Naive thymus-derived CD4-positive, alpha-beta T cell (primary cell): Measurements from ENCODE around the gene SIGLEC9. TPM values are rescaled to one million over a fixed set of nuclear protein-coding genes. Genes with fewer than 3 reads are reported as not detected.

Source experiments
- ATAC-seq: fragments of 150-1000 bp; cut with Tn5 transposase; 2 replicates; pipeline ENCODE4 v1.10.0; 2021; ENCODE audit warnings: mild to moderate bottlenecking, moderate library complexity
- CTCF ChIA-PET: fragments of 350-600 bp; sonication (Branson Sonifier 250); formaldehyde crosslinking; loops from one replicate; lab custom pipeline; 2021; ENCODE audit warnings: antibody characterized with exemption; lab: Charles Lee
- POLR2A ChIA-PET: fragments of 350-600 bp; sonication (Branson Sonifier 250); formaldehyde crosslinking; loops from one replicate; lab custom pipeline; 2021; ENCODE audit warnings: antibody characterized with exemption, inconsistent platforms; lab: Charles Lee
- DNase-seq, 9 donors: peaks; one replicate each; pipeline versions ENCODE4 v3.0.0 to v3.0.0-alpha.2; 2020 to 2022; ENCODE audit warnings: mixed read lengths in 1 of 9
- H3K27ac ChIP-seq: one replicate; pipeline ENCODE4 v1.7.0; 2013; ENCODE audit warnings: mild to moderate bottlenecking, low read depth, low read length, moderate library complexity
- H3K27me3 ChIP-seq, 2 donors: one replicate each; pipeline ENCODE4 v1.7.0; 2013; ENCODE audit warnings: low read length in 2 of 2, mild to moderate bottlenecking in 2 of 2, moderate library complexity in 2 of 2; ENCODE audit not compliant: control insufficient read depth in 2 of 2, insufficient read depth in 2 of 2
- H3K36me3 ChIP-seq, 3 experiments: 1 replicate in 2 of 3; 2 replicates in 1 of 3; pipeline ENCODE4 v1.7.0; 2013; ENCODE audit warnings: low read length in 3 of 3, mild to moderate bottlenecking in 3 of 3, moderate library complexity in 1 of 3; ENCODE audit not compliant: insufficient read depth in 3 of 3, control insufficient read depth in 2 of 3
- H3K4me1 ChIP-seq, 2 donors: one replicate each; pipeline ENCODE4 v1.7.0; 2013; ENCODE audit warnings: low read length in 2 of 2, mild to moderate bottlenecking in 2 of 2, moderate library complexity in 1 of 2; ENCODE audit not compliant: control insufficient read depth in 2 of 2, insufficient read depth in 2 of 2
- H3K4me3 ChIP-seq: 2 replicates; pipeline ENCODE4 v1.7.0; 2013; ENCODE audit warnings: mild to moderate bottlenecking, low read length
- H3K9me3 ChIP-seq, 3 experiments: 1 replicate in 2 of 3; 2 replicates in 1 of 3; pipeline ENCODE4 v1.7.0; 2013; ENCODE audit warnings: low read length in 3 of 3; ENCODE audit not compliant: control insufficient read depth in 2 of 3
- H3K27ac Mint-ChIP-seq, 9 donors: one replicate each; pipeline ENCODE4 v1.8.0; 2020 to 2022; ENCODE audit warnings: mixed read lengths in 9 of 9, mild to moderate bottlenecking in 8 of 9, moderate library complexity in 5 of 9, inconsistent platforms in 2 of 9
- H3K27me3 Mint-ChIP-seq, 5 donors: one replicate each; pipeline ENCODE4 v1.8.0; 2021 to 2022; ENCODE audit warnings: mixed read lengths in 5 of 5, mild to moderate bottlenecking in 1 of 5
- H3K36me3 Mint-ChIP-seq, 5 donors: one replicate each; pipeline ENCODE4 v1.8.0; 2020 to 2022; ENCODE audit warnings: mixed read lengths in 5 of 5, mild to moderate bottlenecking in 3 of 5, inconsistent platforms in 1 of 5
- H3K4me1 Mint-ChIP-seq, 7 donors: one replicate each; pipeline ENCODE4 v1.8.0; 2020 to 2022; ENCODE audit warnings: mixed read lengths in 7 of 7, mild to moderate bottlenecking in 3 of 7, inconsistent platforms in 1 of 7
- H3K4me3 Mint-ChIP-seq, 10 donors: one replicate each; pipeline ENCODE4 v1.8.0; 2020 to 2022; ENCODE audit warnings: mild to moderate bottlenecking in 10 of 10, mixed read lengths in 10 of 10, moderate library complexity in 6 of 10, inconsistent platforms in 2 of 10
- H3K9me3 Mint-ChIP-seq, 11 donors: one replicate each; pipeline ENCODE4 v1.8.0; 2020 to 2022; ENCODE audit warnings: mixed read lengths in 11 of 11, mild to moderate bottlenecking in 4 of 11, inconsistent platforms in 1 of 11, moderate library complexity in 1 of 11
- intact Hi-C, 2 donors: fragments of 100-400 bp; cut with micrococcal nuclease; formaldehyde crosslinking; loops; one replicate each; pipeline ENCODE4 v1.15.1; 2023
- polyA plus RNA-seq, 2 donors: library from polyadenylated mRNA; unstranded; fragments of 300-500 nt; fragmentation: Illumina TruSeq; gene quantifications; one replicate each; pipeline ENCODE4 v1.2.3, GENCODE V29; 2021
- total RNA-seq, 6 experiments: library from RNA in 5 of 6; stranded (reverse) in 5 of 6; gene quantifications; 1 replicate in 5 of 6; 2 replicates in 1 of 6; pipeline ENCODE4 v1.2.3 and lab custom pipeline; 2021 to 2026

The SIGLEC9 gene
- total and polyA plus RNA-seq, 7 experiments from 2014 or later = 0.34 to 26.8 (median 1.8) TPM

DNA sequence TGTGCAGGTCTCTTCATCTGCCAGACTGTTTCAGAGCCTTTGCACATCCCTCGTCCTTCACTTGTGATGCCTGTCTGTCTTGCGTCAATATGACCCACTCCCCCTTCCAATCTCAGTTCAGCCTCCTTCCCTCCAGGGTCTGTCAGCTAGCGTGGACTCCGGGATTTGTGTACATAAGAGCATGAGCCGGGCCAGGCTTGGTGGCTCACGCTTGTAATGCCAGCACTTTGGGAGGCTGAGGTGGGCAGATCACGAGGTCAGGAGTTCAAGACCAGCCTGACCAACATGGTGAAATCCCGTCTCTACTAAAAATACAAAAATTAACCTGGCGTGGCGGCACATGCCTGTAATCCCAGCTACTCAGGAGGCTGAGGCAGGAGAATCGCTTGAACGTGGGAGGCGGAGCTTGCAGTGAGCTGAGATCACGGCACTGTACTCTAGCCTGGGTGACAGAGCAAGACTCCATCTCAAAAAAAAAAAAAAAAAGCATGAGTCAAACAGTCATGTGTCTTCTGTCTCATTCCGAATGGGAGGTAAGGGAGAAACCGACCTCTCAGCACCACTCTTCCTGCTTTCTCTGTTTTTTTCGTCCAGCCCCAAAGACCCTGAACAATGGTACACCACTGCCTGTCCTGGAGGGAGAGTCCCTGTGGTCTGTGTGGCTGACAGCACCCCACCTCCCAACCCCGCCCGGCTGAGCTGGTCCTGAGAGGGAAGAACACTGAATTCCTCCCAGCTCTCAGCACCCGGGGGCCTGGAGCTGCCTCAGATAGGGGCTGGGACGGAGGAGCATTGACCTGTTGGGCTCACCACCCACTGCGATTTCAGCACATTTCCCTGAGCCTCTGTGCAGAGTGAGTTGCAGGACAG is 2.4 kb upstream of the SIGLEC9 start:
- Mint-ChIP-seq H3K4me1 (peaks cover 47 to 82% (median 72%) of the 10 kb centered on the region in 7 donors), H3K36me3 (peaks cover 0 to 2% (median 0%) of the 10 kb centered on the region in 5 donors), H3K4me3 (peak overlapping the region; percentile 25 to 83 (median 53)), H3K27ac (peak overlapping the region; percentile 49 to 97 (median 89)), H3K9me3 (peaks cover 0 to 5% (median 0%) of the 10 kb centered on the region in 11 donors), H3K27me3 (peaks cover 0 to 9% (median 0%) of the 10 kb centered on the region in 5 donors)
- peak; percentile 67 for ATAC-seq
- Histone ChIP-seq H3K27ac (no peak overlapping the region), H3K36me3 (no peaks in the 10 kb centered on the region), H3K27me3 (no peaks in the 10 kb centered on the region), H3K4me1 (peaks cover 35 to 76% of the 10 kb centered on the region in 2 donors), H3K4me3 (peak overlapping the region; percentile 55), H3K9me3 (no peaks in the 10 kb centered on the region)
- ChIA-PET POLR2A (interaction anchor here (0.8 to 1.5 kb wide), 4 partner anchors 8 to 13 kb away, joined by 5 to 8 read pairs (median 6); no protein-coding TSS in a partner anchor), CTCF (no interaction called here)
- intact Hi-C loops = loop anchor here in 1 of 2 donors (2.0 kb wide), 1 partner anchor 36 kb away; no protein-coding TSS in a partner anchor
- DNase-seq = no peak

DNA sequence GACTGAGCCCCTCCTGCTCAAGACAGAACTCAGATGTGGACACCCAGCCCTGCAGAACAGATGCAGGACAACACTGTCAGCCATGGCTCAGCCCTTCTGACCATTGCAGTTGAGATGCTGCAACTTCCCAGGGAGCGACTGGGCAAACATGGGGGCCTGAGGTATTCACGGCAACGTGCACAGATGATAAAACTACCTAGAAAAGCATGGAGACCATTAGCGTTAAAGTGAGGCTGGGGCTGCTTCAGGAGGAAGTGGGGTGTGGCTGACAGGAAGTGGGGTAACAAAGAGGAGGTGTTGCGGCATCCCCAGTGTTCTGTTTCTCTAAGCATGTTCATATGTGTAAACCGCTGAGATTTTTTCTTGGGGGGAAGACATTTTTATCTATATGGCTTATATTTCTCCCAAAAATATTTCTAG is 1.3 kb upstream of the SIGLEC9 start:
- peak overlapping the region; percentile 60 for H3K4me3 ChIP-seq
- peak overlapping the region; percentile 66 for H3K27ac ChIP-seq
- H3K4me1 ChIP-seq = peaks cover 45 to 85% of the 10 kb centered on the region in 2 donors
- Mint-ChIP-seq H3K36me3 (peaks cover 0 to 2% (median 0%) of the 10 kb centered on the region in 5 donors), H3K27ac (peak overlapping the region; percentile 82 to 97 (median 89)), H3K9me3 (peaks cover 0 to 5% (median 0%) of the 10 kb centered on the region in 11 donors), H3K4me3 (peak overlapping the region; percentile 67 to 87 (median 78)), H3K27me3 (peaks cover 0 to 7% (median 0%) of the 10 kb centered on the region in 5 donors), H3K4me1 (peaks cover 50 to 92% (median 83%) of the 10 kb centered on the region in 7 donors)
- no peaks in the 10 kb centered on the region for H3K9me3 ChIP-seq
- ChIA-PET CTCF (no interaction called here), POLR2A (interaction anchor here (0.7 to 1.5 kb wide), 3 partner anchors 8 to 34 kb away, joined by 3 to 8 read pairs (median 6); no protein-coding TSS in a partner anchor)
- DNase-seq (peak in 8 of 9 donors; percentile 35 to 80 (median 73)), ATAC-seq (peak; percentile 77)
- no peaks in the 10 kb centered on the region for H3K36me3 ChIP-seq
- no peaks in the 10 kb centered on the region for H3K27me3 ChIP-seq
- intact Hi-C loops = loop anchor here in 1 of 2 donors (1.0 to 2.0 kb wide), 3 partner anchors 9 to 35 kb away; partner anchors contain the start of gene CTU1

DNA sequence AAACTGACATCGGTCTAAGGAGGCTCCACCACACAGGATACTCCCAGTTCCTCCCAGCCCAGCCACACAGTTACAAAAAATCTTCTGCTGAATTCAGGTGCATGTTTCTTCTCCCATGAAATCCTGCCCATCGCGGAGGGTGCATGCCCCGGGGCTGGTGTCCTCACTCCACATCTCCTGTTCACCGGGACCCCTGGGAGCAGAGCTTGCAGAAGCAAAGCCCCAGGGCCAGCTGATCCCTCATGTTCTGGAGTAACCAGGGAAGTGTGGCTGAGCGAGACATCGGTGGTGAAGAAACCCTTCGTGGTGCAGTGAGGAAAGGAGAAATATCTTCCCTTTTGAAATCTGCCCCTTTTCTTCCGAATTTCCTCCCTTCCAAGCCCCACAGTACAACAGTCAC is 904 bp upstream of the SIGLEC9 start:
- Mint-ChIP-seq H3K27ac (peak overlapping the region; percentile 82 to 97 (median 89)), H3K27me3 (peaks cover 0 to 7% (median 0%) of the 10 kb centered on the region in 5 donors), H3K36me3 (peaks cover 0 to 2% (median 0%) of the 10 kb centered on the region in 5 donors), H3K9me3 (peaks cover 0 to 5% (median 0%) of the 10 kb centered on the region in 11 donors), H3K4me3 (peak overlapping the region; percentile 67 to 87 (median 78)), H3K4me1 (peaks cover 54 to 95% (median 86%) of the 10 kb centered on the region in 7 donors)
- Histone ChIP-seq H3K36me3 (no peaks in the 10 kb centered on the region), H3K9me3 (no peaks in the 10 kb centered on the region), H3K27ac (peak overlapping the region; percentile 66), H3K4me1 (peaks cover 49 to 89% of the 10 kb centered on the region in 2 donors), H3K4me3 (peak overlapping the region; percentile 60), H3K27me3 (no peaks in the 10 kb centered on the region)
- intact Hi-C loops = loop anchor here in 1 of 2 donors (1.0 to 2.0 kb wide), 3 partner anchors 8 to 35 kb away; partner anchors contain the start of gene CTU1
- DNase-seq (peak in 1 of 9 donors; percentile 30), ATAC-seq (no peak)
- CTCF ChIA-PET = no interaction called here
- POLR2A ChIA-PET = interaction anchor here (0.6 to 1.9 kb wide), 3 partner anchors 9 to 1979 kb away, joined by 3 to 10 read pairs (median 3); no protein-coding TSS in a partner anchor

DNA sequence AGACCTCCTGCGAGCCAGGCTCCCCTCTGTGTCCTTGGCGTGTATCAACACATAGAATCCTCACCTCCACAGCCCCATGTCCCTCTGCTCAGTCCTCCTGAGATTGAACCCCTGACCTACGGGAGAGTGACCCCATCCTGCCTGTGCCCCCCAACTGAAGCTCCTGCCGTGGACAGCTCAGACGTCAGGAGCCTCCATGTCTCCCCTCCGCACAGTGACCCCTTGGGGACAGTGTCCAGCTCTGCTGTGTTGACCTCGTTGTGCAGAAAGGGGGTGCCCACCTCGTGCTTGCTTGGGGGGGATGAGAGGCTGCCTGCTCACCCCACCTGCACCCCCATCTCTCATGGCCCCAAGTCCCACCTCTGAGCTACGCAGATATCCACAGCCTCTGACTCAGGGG is 490 bp upstream of the SIGLEC9 start:
- H3K27ac Mint-ChIP-seq = peak overlapping the region; percentile 84 to 97 (median 89)
- peak overlapping the region; percentile 60 for H3K4me3 ChIP-seq
- POLR2A ChIA-PET = interaction anchor here (0.6 to 1.9 kb wide), 3 partner anchors 10 to 1978 kb away, joined by 3 to 10 read pairs (median 3); no protein-coding TSS in a partner anchor
- peak overlapping the region; percentile 66 for H3K27ac ChIP-seq
- peaks cover 47 to 91% of the 10 kb centered on the region in 2 donors for H3K4me1 ChIP-seq
- CTCF ChIA-PET = no interaction called here
- peaks cover 0 to 2% (median 0%) of the 10 kb centered on the region in 5 donors for H3K36me3 Mint-ChIP-seq
- peak overlapping the region; percentile 67 to 87 (median 78) for H3K4me3 Mint-ChIP-seq
- intact Hi-C loops = no loop called here
- ATAC-seq (no peak), DNase-seq (no peak)
- H3K27me3 Mint-ChIP-seq = peaks cover 0 to 3% (median 0%) of the 10 kb centered on the region in 5 donors
- peaks cover 0 to 5% (median 0%) of the 10 kb centered on the region in 11 donors for H3K9me3 Mint-ChIP-seq
- H3K9me3 ChIP-seq = no peaks in the 10 kb centered on the region
- H3K4me1 Mint-ChIP-seq = peaks cover 55 to 95% (median 86%) of the 10 kb centered on the region in 7 donors
- H3K27me3 ChIP-seq = no peaks in the 10 kb centered on the region
- no peaks in the 10 kb centered on the region for H3K36me3 ChIP-seq

DNA sequence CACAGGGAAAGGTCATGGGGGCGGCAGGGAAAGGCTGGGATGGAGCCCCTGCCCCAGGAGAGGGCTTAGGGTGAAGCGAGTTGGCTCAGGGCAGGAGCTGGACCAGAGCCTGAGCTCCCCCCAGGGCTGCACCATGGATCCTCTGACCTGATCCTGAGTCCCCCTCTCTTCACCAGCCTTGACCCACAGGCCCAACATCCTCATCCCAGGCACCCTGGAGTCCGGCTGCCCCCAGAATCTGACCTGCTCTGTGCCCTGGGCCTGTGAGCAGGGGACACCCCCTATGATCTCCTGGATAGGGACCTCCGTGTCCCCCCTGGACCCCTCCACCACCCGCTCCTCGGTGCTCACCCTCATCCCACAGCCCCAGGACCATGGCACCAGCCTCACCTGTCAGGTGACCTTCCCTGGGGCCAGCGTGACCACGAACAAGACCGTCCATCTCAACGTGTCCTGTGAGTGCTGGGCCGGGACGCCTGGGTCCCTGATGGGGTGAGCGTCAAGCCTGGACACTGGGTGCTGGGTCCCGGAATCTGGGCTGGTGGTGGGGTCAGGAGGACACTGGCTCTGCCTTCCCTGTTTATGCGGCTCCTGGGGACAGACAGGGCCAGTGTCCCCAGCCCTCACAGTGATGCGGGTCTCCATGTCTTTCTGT is 842 bp downstream of the SIGLEC9 start:
- Histone ChIP-seq H3K4me1 (peaks cover 55 to 94% of the 10 kb centered on the region in 2 donors), H3K27me3 (no peaks in the 10 kb centered on the region), H3K4me3 (no peak overlapping the region), H3K27ac (peak overlapping the region; percentile 66), H3K9me3 (no peaks in the 10 kb centered on the region), H3K36me3 (no peaks in the 10 kb centered on the region)
- ATAC-seq = no peak
- ChIA-PET CTCF (no interaction called here), POLR2A (interaction anchor here (1.4 to 1.9 kb wide), 2 partner anchors 9 to 10 kb away, joined by 3 to 10 read pairs; no protein-coding TSS in a partner anchor)
- Mint-ChIP-seq H3K4me3 (peak overlapping the region in 3 of 10 donors; percentile 67 to 83 (median 83)), H3K9me3 (peaks cover 0 to 5% (median 0%) of the 10 kb centered on the region in 11 donors), H3K36me3 (peaks cover 0 to 2% (median 0%) of the 10 kb centered on the region in 5 donors), H3K27me3 (peaks cover 0 to 3% (median 0%) of the 10 kb centered on the region in 5 donors), H3K27ac (peak overlapping the region in 8 of 9 donors; percentile 84 to 97 (median 93)), H3K4me1 (peaks cover 56 to 95% (median 87%) of the 10 kb centered on the region in 7 donors)
- no peak for DNase-seq
- intact Hi-C loops = no loop called here
